Tibial nerve (tissue), 3 donors: Measurements from ENCODE around the gene SLC38A3.

Experiments used
- POLR2A ChIP-seq, 2 donors: fragments of 450-650 bp; IDR thresholded peaks; one replicate each; pipeline ENCODE4 v1.6.1; 2017; ENCODE audit warnings: antibody characterized with exemption in 2 of 2, mild to moderate bottlenecking in 2 of 2, moderate library complexity in 2 of 2
- TF ChIP-seq, protein P1 (sequence below), 5 experiments: fragments of 200-600 bp in 3 of 5; fragments of 450-650 bp in 2 of 5; sonication (generic) in 3 of 5; IDR thresholded peaks; one replicate each; pipeline ENCODE4 v1.5.1; 2016 to 2019; ENCODE audit warnings: antibody characterized with exemption in 5 of 5, mild to moderate bottlenecking in 3 of 5, moderate library complexity in 2 of 5

DNA sequence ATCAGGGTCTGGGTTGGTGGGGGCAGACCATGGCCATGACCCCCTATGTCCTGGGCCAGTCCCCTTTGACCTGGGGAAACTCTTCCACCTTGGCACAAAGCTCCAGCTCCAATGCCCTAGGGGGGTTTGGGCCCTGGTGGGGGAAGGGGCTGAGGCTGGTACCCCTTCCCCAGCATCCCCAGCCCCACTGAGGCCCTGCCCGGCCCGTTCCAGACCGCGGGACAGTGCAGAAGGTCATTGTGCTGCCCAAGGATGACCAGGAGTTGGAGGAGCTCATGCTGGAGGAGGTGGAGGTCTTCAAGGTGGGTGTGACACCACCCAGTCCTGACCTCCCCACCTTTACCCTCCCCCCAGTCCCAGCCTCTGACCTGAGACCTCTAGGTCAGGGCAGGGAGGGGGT is 19.8 kb upstream of the SLC38A3 start:
- TF ChIP-seq, protein P1, sequence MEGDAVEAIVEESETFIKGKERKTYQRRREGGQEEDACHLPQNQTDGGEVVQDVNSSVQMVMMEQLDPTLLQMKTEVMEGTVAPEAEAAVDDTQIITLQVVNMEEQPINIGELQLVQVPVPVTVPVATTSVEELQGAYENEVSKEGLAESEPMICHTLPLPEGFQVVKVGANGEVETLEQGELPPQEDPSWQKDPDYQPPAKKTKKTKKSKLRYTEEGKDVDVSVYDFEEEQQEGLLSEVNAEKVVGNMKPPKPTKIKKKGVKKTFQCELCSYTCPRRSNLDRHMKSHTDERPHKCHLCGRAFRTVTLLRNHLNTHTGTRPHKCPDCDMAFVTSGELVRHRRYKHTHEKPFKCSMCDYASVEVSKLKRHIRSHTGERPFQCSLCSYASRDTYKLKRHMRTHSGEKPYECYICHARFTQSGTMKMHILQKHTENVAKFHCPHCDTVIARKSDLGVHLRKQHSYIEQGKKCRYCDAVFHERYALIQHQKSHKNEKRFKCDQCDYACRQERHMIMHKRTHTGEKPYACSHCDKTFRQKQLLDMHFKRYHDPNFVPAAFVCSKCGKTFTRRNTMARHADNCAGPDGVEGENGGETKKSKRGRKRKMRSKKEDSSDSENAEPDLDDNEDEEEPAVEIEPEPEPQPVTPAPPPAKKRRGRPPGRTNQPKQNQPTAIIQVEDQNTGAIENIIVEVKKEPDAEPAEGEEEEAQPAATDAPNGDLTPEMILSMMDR (IDR thresholded peaks at IDR 0.05) = no peak
- TF ChIP-seq POLR2A (IDR thresholded peaks at IDR 0.05) = no peak
